Fibroblast of villous mesenchyme (primary cell): Measurements from ENCODE around the gene TUBB6. TPM values are rescaled to one million over a fixed set of nuclear protein-coding genes. Genes with fewer than 3 reads are reported as not detected.
A peak's percentile ranks its signal among the peaks of the same experiment; 100 is the strongest.

Experiments
- DNase-seq: peaks from one replicate; pipeline ENCODE4 v3.0.0-alpha.2; 2010; ENCODE audit warnings: low read depth
- H3K4me3 ChIP-seq: 2 replicates; pipeline ENCODE4 v1.5.1; 2011; ENCODE audit warnings: low read depth, mild to moderate bottlenecking, low read length
- total RNA-seq: library from RNA; depleted of rRNA; stranded (reverse); fragments of >200 nt; gene quantifications from 2 replicates; pipeline ENCODE4 v1.2.3, GENCODE V29; 2012
- TF ChIP-seq, protein P1 (sequence below): IDR thresholded peaks from 2 replicates; pipeline ENCODE4 v1.5.1; 2012; ENCODE audit warnings: low read depth, mild to moderate bottlenecking, low read length; ENCODE audit not compliant: insufficient read depth

The TUBB6 gene
- total RNA-seq, 1 donor, result 821 TPM

- TF ChIP-seq, protein P1, sequence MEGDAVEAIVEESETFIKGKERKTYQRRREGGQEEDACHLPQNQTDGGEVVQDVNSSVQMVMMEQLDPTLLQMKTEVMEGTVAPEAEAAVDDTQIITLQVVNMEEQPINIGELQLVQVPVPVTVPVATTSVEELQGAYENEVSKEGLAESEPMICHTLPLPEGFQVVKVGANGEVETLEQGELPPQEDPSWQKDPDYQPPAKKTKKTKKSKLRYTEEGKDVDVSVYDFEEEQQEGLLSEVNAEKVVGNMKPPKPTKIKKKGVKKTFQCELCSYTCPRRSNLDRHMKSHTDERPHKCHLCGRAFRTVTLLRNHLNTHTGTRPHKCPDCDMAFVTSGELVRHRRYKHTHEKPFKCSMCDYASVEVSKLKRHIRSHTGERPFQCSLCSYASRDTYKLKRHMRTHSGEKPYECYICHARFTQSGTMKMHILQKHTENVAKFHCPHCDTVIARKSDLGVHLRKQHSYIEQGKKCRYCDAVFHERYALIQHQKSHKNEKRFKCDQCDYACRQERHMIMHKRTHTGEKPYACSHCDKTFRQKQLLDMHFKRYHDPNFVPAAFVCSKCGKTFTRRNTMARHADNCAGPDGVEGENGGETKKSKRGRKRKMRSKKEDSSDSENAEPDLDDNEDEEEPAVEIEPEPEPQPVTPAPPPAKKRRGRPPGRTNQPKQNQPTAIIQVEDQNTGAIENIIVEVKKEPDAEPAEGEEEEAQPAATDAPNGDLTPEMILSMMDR, result no peak
- DNase-seq, result no peak
- no peak overlapping the region for H3K4me3 ChIP-seq
Observed at GRCh38 chr18:12276736-12277554, 31.1 kb upstream of the TUBB6 start.

GRCh38 chr18:12278215-12278671 lies 29.8 kb upstream of the TUBB6 start:
- TF ChIP-seq, protein P1, result no peak
- peak overlapping the region; percentile 47 for H3K4me3 ChIP-seq
- no peak for DNase-seq

GRCh38 chr18:12278741-12279682 lies 29.0 kb upstream of the TUBB6 start:
- TF ChIP-seq, protein P1, result peak; percentile 19
- DNase-seq, result peak; percentile 96
- H3K4me3 ChIP-seq, result peak overlapping the region; percentile 47

GRCh38 chr18:12279781-12280531 lies 28.1 kb upstream of the TUBB6 start:
- no peak for DNase-seq
- TF ChIP-seq, protein P1, result no peak
- H3K4me3 ChIP-seq, result peak overlapping the region; percentile 41

GRCh38 chr18:12281861-12282260 lies 26.2 kb upstream of the TUBB6 start:
- TF ChIP-seq, protein P1, result no peak
- DNase-seq, result no peak
- H3K4me3 ChIP-seq, result no peak overlapping the region

GRCh38 chr18:12282442-12283039 lies 25.5 kb upstream of the TUBB6 start:
- TF ChIP-seq, protein P1, result no peak
- DNase-seq, result peak; percentile 81
- no peak overlapping the region for H3K4me3 ChIP-seq
